Kidney epithelial cell (primary cell): ENCODE data around the gene MC4R. TPM values are rescaled to one million over a fixed set of nuclear protein-coding genes. Genes with fewer than 3 reads are reported as not detected.

Experiments
- DNase-seq: peaks from one replicate; pipeline ENCODE4 v3.0.0-alpha.2; 2010; ENCODE audit warnings: low read depth
- H3K27me3 ChIP-seq: 2 replicates; pipeline ENCODE4 v1.6.0; 2011; ENCODE audit warnings: low read length; ENCODE audit not compliant: control insufficient read depth, insufficient read depth
- H3K36me3 ChIP-seq: 2 replicates; pipeline ENCODE4 v1.5.1; 2011; ENCODE audit warnings: low read length; ENCODE audit not compliant: control insufficient read depth, insufficient read depth
- H3K4me3 ChIP-seq: 2 replicates; pipeline ENCODE4 v1.5.1; 2011; ENCODE audit warnings: low read depth, mild to moderate bottlenecking, control low read depth, low read length
- total RNA-seq: library from RNA; depleted of rRNA; stranded (reverse); fragments of >200 nt; gene quantifications from 2 replicates; pipeline ENCODE4 v1.2.3, GENCODE V29; 2015
- TF ChIP-seq, protein P1 (sequence below): IDR thresholded peaks from 2 replicates; pipeline ENCODE4 v1.5.1; 2011; ENCODE audit warnings: mild to moderate bottlenecking, moderate library complexity, low read length, control low read depth, inconsistent platforms; ENCODE audit not compliant: insufficient read depth, poor library complexity, severe bottlenecking

The MC4R gene
- total RNA-seq, 1 donor from 2014 or later, result not detected

- Histone ChIP-seq H3K4me3 (no peak overlapping the region), H3K36me3 (no peaks in the 10 kb centered on the region), H3K27me3 (no peaks in the 10 kb centered on the region)
- TF ChIP-seq, protein P1, sequence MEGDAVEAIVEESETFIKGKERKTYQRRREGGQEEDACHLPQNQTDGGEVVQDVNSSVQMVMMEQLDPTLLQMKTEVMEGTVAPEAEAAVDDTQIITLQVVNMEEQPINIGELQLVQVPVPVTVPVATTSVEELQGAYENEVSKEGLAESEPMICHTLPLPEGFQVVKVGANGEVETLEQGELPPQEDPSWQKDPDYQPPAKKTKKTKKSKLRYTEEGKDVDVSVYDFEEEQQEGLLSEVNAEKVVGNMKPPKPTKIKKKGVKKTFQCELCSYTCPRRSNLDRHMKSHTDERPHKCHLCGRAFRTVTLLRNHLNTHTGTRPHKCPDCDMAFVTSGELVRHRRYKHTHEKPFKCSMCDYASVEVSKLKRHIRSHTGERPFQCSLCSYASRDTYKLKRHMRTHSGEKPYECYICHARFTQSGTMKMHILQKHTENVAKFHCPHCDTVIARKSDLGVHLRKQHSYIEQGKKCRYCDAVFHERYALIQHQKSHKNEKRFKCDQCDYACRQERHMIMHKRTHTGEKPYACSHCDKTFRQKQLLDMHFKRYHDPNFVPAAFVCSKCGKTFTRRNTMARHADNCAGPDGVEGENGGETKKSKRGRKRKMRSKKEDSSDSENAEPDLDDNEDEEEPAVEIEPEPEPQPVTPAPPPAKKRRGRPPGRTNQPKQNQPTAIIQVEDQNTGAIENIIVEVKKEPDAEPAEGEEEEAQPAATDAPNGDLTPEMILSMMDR, result no peak
- DNase-seq, result peak; percentile 44
Measured at GRCh38 chr18:60347526-60348045, 25.0 kb downstream of the MC4R start.

GRCh38 chr18:60339018-60339417 lies 33.6 kb downstream of the MC4R start:
- DNase-seq, result no peak
- no peaks in the 10 kb centered on the region for H3K27me3 ChIP-seq
- H3K36me3 ChIP-seq, result no peaks in the 10 kb centered on the region
- TF ChIP-seq, protein P1, result no peak
- no peak overlapping the region for H3K4me3 ChIP-seq

DNA sequence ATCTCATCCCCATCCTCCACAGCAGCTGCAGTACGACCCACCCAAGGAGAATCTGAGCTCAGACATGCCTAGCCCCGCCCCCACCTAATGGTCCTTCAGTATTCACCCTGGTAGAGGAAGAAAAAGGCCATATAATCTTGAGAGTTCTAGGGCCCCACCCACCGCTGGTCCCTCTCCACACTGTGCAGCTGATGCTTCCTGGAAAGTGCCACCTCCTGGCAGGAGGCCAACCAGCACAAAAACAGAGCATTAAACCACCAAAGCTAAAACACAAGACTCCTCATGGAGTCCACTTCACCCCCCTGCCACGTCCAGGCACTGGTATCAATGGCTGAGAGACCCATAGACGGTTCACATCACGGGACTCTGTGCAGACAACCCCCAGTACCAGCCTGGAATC lies 40.7 kb downstream of the MC4R start:
- no peaks in the 10 kb centered on the region for H3K27me3 ChIP-seq
- DNase-seq, result no peak
- TF ChIP-seq, protein P1, result no peak
- no peak overlapping the region for H3K4me3 ChIP-seq
- H3K36me3 ChIP-seq, result no peaks in the 10 kb centered on the region

GRCh38 chr18:60329131-60329530 lies 43.4 kb downstream of the MC4R start:
- Histone ChIP-seq H3K4me3 (no peak overlapping the region), H3K27me3 (no peaks in the 10 kb centered on the region), H3K36me3 (no peaks in the 10 kb centered on the region)
- DNase-seq, result no peak
- TF ChIP-seq, protein P1, result no peak

- TF ChIP-seq, protein P1, result no peak
- no peaks in the 10 kb centered on the region for H3K36me3 ChIP-seq
- DNase-seq, result no peak
- no peaks in the 10 kb centered on the region for H3K27me3 ChIP-seq
- no peak overlapping the region for H3K4me3 ChIP-seq
Measured at GRCh38 chr18:60327880-60328279, 44.7 kb downstream of the MC4R start.

GRCh38 chr18:60322591-60322990 lies 50.0 kb downstream of the MC4R start:
- Histone ChIP-seq H3K27me3 (no peaks in the 10 kb centered on the region), H3K36me3 (no peaks in the 10 kb centered on the region), H3K4me3 (no peak overlapping the region)
- TF ChIP-seq, protein P1, result no peak
- DNase-seq, result no peak
